ENCODE results near the gene ZSCAN26.

DNA sequence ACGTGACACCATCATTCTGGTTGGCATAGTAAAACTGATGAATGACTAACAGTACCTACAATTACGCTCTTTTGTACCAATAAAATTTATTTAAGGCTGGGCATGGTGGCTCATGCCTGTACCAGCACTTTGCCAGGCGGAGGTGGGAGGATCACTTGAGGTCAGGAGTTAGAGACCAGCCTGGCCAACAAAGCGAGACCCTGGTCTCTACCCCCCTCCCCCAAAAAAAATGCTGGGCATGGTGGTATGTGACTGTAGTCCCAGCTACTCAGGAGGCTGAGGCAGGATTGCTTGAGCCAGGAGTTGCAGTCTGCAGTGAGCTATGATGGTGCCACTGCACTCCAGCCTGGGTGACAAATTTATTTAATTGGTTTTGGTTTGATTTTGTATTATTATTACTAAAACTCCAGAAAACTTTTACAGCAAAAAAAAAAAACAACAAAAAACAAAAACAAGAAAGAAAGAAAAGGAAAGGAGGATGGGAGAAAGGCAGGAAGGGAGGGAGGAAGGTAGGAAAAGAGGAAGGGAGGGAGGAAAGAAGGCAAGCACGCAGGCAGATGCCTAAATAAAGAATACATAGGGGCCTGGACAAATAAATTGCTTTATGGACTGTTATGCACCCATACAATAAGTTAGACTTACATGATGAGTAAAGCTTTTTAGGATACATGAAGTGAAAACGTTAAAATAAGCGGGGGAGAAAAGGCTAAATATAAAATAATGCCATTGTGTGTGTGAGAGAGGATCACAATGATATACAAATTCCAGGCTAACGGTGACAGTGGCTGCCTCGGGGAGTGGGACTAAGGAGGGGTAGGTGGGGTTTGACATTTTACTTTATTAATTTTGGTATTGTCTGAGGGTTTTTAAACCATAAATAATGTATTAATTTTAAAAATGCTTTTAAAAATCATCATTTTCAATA, 42.5 kb upstream of the ZSCAN26 start:
- TF ChIP-seq EZH2phosphoT487 (IDR thresholded peaks at IDR 0.05; ENCODE audit: borderline replicate concordance) = no peak
- TF ChIP-seq CTCF (conservative IDR thresholded peaks at IDR 0.05; ENCODE audit: low read length) = no peak
